HepG2 (cell line): Measurements from ENCODE around the gene SPNS1. TPM values are rescaled to one million over a fixed set of nuclear protein-coding genes. Genes with fewer than 3 reads are reported as not detected.

Experiments used
- ATAC-seq: fragments of 200-7000 bp; cut with Tn5 transposase; 3 replicates; pipeline ENCODE4 v1.9.1; 2020; ENCODE audit warnings: mild to moderate bottlenecking, moderate library complexity
- BruUV-seq: library from RNA; stranded (reverse); fragments of 400-500 nt; replicated peaks from 2 replicates; lab custom pipeline; 2021; lab: Mats Ljungman, UMichigan
- CTCF ChIA-PET: fragments of 300-600 bp; formaldehyde crosslinking; extraction: SDS; loops from one replicate; lab custom pipeline; 2021; ENCODE audit warnings: low total read pairs, inconsistent platforms, low intra/inter-chr PET ratio; lab: Yijun Ruan, JAX
- POLR2A ChIA-PET: fragments of 350-600 bp; sonication (Branson Sonifier 250); formaldehyde crosslinking; loops from one replicate; lab custom pipeline; 2020; ENCODE audit warnings: antibody characterized with exemption, inconsistent platforms; lab: Yijun Ruan, JAX
- DNase-seq: peaks from one replicate; pipeline ENCODE4 v3.0.0-alpha.2; 2015; ENCODE audit warnings: low spot score
- FAIRE-seq: peaks from 3 replicates; lab custom pipeline; 2011; peaks lifted over from hg19 to GRCh38; lab: Jason Lieb, UNC
- H2AFZ ChIP-seq: one replicate; pipeline ENCODE4 v1.6.1; 2011; ENCODE audit warnings: low read length, inconsistent platforms
- H3K27ac ChIP-seq: fragments of 300-600 bp; 3 replicates; pipeline ENCODE4 v1.8.0; 2011; ENCODE audit warnings: mixed run types, mild to moderate bottlenecking, mixed read lengths, low read length, inconsistent platforms; ENCODE audit not compliant: insufficient read depth; ENCODE audit errors: extremely low read length
- H3K27me3 ChIP-seq, 2 experiments: fragments of 200-600 bp in 1 of 2; 2 replicates in 1 of 2; 3 replicates in 1 of 2; pipeline versions ENCODE4 v1.6.0 to v1.8.0; 2011; ENCODE audit warnings: low read length in 2 of 2, mild to moderate bottlenecking in 2 of 2, moderate library complexity in 2 of 2, inconsistent platforms in 1 of 2; ENCODE audit not compliant: insufficient read depth in 2 of 2, control insufficient read depth in 1 of 2
- H3K36me3 ChIP-seq, 2 experiments: fragments of 200-600 bp in 1 of 2; replicated peaks in 1 of 2; 2 replicates in 1 of 2; 3 replicates in 1 of 2; pipeline versions ENCODE4 v1.5.1 to v1.8.0; 2011; ENCODE audit warnings: low read length in 2 of 2, inconsistent platforms in 1 of 2; ENCODE audit not compliant: insufficient read depth in 2 of 2, control insufficient read depth in 1 of 2
- H3K4me1 ChIP-seq: 2 replicates; pipeline ENCODE4 v1.5.1; 2012; ENCODE audit warnings: low read length, inconsistent platforms; ENCODE audit not compliant: insufficient read depth
- H3K4me2 ChIP-seq: 2 replicates; pipeline ENCODE4 v1.6.0; 2011; ENCODE audit warnings: low read depth, low read length, inconsistent platforms
- H3K4me3 ChIP-seq, 3 experiments: fragments of 200-600 bp in 1 of 3; sonication (generic), shearing (Covaris generic) in 1 of 3; replicated peaks in 1 of 3; 2 replicates each; pipeline ENCODE4 v1.5.1; 2011 to 2016; ENCODE audit warnings: low read length in 3 of 3, inconsistent platforms in 2 of 3, low read depth in 2 of 3, mild to moderate bottlenecking in 2 of 3, control low read depth in 1 of 3, mixed read lengths in 1 of 3; ENCODE audit not compliant: insufficient read depth in 1 of 3
- H3K79me2 ChIP-seq: one replicate; pipeline ENCODE4 v1.6.1; 2011; ENCODE audit warnings: low read length, inconsistent platforms; ENCODE audit not compliant: insufficient read depth
- H3K9ac ChIP-seq: 2 replicates; pipeline ENCODE4 v1.6.0; 2011; ENCODE audit warnings: mild to moderate bottlenecking, low read depth, low read length, inconsistent platforms; ENCODE audit not compliant: insufficient read depth
- H3K9me3 ChIP-seq: 2 replicates; pipeline ENCODE4 v1.5.1; 2012; ENCODE audit warnings: mild to moderate bottlenecking, low read length
- H4K20me1 ChIP-seq: 2 replicates; pipeline ENCODE4 v1.6.0; 2011; ENCODE audit warnings: inconsistent platforms, mild to moderate bottlenecking, low read length, moderate library complexity; ENCODE audit not compliant: insufficient read depth
- HDAC1 ChIP-seq: sonication (generic); formaldehyde crosslinking; IDR thresholded peaks from 2 replicates; pipeline ENCODE4 v1.5.1; 2020; ENCODE audit warnings: mild to moderate bottlenecking, missing genetic modification reagents
- NR2C2 ChIP-seq: sonication (generic); formaldehyde crosslinking; IDR thresholded peaks from 2 replicates; pipeline ENCODE4 v1.4.0; 2020; ENCODE audit warnings: missing genetic modification reagents, mild to moderate bottlenecking, moderate library complexity, borderline replicate concordance
- PRPF4 ChIP-seq: fragments of 200-400 bp; formaldehyde crosslinking; IDR thresholded peaks from 2 replicates; pipeline ENCODE4 v1.6.1; 2016; ENCODE audit warnings: low read length, low read depth; ENCODE audit not compliant: poor library complexity, severe bottlenecking
- SPEN ChIP-seq: sonication (generic); formaldehyde crosslinking; IDR thresholded peaks from 2 replicates; pipeline ENCODE4 v1.5.1; 2020; ENCODE audit warnings: low read depth, mild to moderate bottlenecking, missing genetic modification reagents
- ZMYM4 ChIP-seq: sonication (generic); formaldehyde crosslinking; IDR thresholded peaks from 2 replicates; pipeline ENCODE4 v1.8.1; 2023; ENCODE audit warnings: mild to moderate bottlenecking, missing genetic modification reagents
- ZNF121 ChIP-seq: sonication (generic); formaldehyde crosslinking; IDR thresholded peaks from 2 replicates; pipeline ENCODE4 v1.5.0; 2020; ENCODE audit warnings: mild to moderate bottlenecking, missing genetic modification reagents
- ZNF598 ChIP-seq: sonication (generic); formaldehyde crosslinking; IDR thresholded peaks from 2 replicates; pipeline ENCODE4 v1.5.1; 2020; ENCODE audit warnings: mild to moderate bottlenecking, missing genetic modification reagents, borderline replicate concordance
- ZNF816 ChIP-seq: sonication (generic); formaldehyde crosslinking; IDR thresholded peaks from 2 replicates; pipeline ENCODE4 v1.8.0; 2022; ENCODE audit warnings: missing genetic modification reagents, mild to moderate bottlenecking, borderline replicate concordance
- ZNF839 ChIP-seq: sonication (generic); formaldehyde crosslinking; IDR thresholded peaks from 2 replicates; pipeline ENCODE4 v1.4.0; 2020; ENCODE audit warnings: missing genetic modification reagents, mild to moderate bottlenecking, borderline replicate concordance
- WGBS: methylation state at CpG from one replicate; pipeline ENCODE4 v1.1.6; 2017; ENCODE audit warnings: low lambda C conversion rate; 5-methylcytosine and 5-hydroxymethylcytosine counted together
- in situ Hi-C: cut with HindIII; loops from 2 replicates; pipeline ENCODE4 v1.10.0; 2017; ENCODE audit warnings: low pct_unique_long_range_greater_than_20kb; ENCODE audit not compliant: extremely low pct_ligation_motif_present
- intact Hi-C: fragments of 100-400 bp; cut with micrococcal nuclease; formaldehyde crosslinking; loops from one replicate; pipeline ENCODE4 v1.10.0; 2022; ENCODE audit not compliant: unreplicated experiment
- polyA plus RNA-seq, 8 experiments: library from polyadenylated mRNA; depleted of rRNA in 3 of 8; stranded (reverse) in 7 of 8; unstranded in 1 of 8; fragments of >200 nt; fragmentation: Illumina TruSeq in 4 of 8; extraction: Trizol in 4 of 8; gene quantifications; 2 replicates each; pipeline versions ENCODE4 v1.2.1 to v1.2.3, GENCODE V29; 2011 to 2016; ENCODE audit warnings: low read depth in 4 of 8, missing spikeins in 1 of 8, mixed read lengths in 1 of 8; ENCODE audit not compliant: insufficient read depth in 1 of 8
- total RNA-seq, 5 experiments: library from RNA; depleted of rRNA; stranded (reverse); fragments of >200 nt; fragmentation: Illumina TruSeq; extraction: Trizol; gene quantifications; 2 replicates each; pipeline ENCODE4 v1.2.3, GENCODE V29; 2016; ENCODE audit warnings: low read depth in 1 of 5

Gene SPNS1
- total and polyA plus RNA-seq, 2 of the 13 experiments (the other 11 are each of a cell fraction or from before 2014, with no cell fraction given), result 25.6 to 38.8 TPM

GRCh38 chr16:29024278-29024677, 49.7 kb downstream of the SPNS1 start (continued):
- TF ChIP-seq ZNF839 (no peak), ZNF598 (CRISPR knock-in tag) (no peak), ZNF816 (no peak)

GRCh38 chr16:29025218-29025617, 50.6 kb downstream of the SPNS1 start:
- ChIA-PET POLR2A (no interaction called here), CTCF (no interaction called here)
- FAIRE-seq (no peak), DNase-seq (no peak), ATAC-seq (no peak)
- TF ChIP-seq NR2C2 (no peak), HDAC1 (CRISPR knock-in tag) (no peak), ZMYM4 (CRISPR knock-in tag) (no peak), PRPF4 (no peak)
- Histone ChIP-seq H3K9me3 (no peaks in the 10 kb centered on the region), H4K20me1 (no peaks in the 10 kb centered on the region), H3K4me1 (no peaks in the 10 kb centered on the region), H3K27ac (no peak overlapping the region), H3K4me3 (no peak overlapping the region), H3K4me2 (no peak overlapping the region), H3K9ac (no peak overlapping the region), H3K79me2 (no peaks in the 10 kb centered on the region), H2AFZ (no peak overlapping the region), H3K27me3 (peaks cover 7 to 33% of the 10 kb centered on the region in 2 experiments), H3K36me3 (no peaks in the 10 kb centered on the region)
- 18% methylated on average over 5 of the region's 5 CpGs for WGBS
- in situ Hi-C loops, result no loop called here
- no TSS peak for BruUV-seq
- intact Hi-C loops, result no loop called here

- Histone ChIP-seq H3K9me3 (no peaks in the 10 kb centered on the region), H3K9ac (no peak overlapping the region), H4K20me1 (no peaks in the 10 kb centered on the region)
- POLR2A ChIA-PET, result no interaction called here
- TF ChIP-seq SPEN (no peak), ZNF121 (CRISPR knock-in tag) (peak; percentile 42; the same call in 1 of the 2 replicates)
- TF ChIP-seq, all 625 proteins: peak for 1
- DNase-seq (no peak), FAIRE-seq (no peak), ATAC-seq (no peak)
- no peaks in the 10 kb centered on the region for H3K79me2 ChIP-seq
- CTCF ChIA-PET, result no interaction called here
- intact Hi-C loops (no loop called here), in situ Hi-C loops (no loop called here)
- H3K27ac ChIP-seq, result no peak overlapping the region
- no TSS peak for BruUV-seq
- no peak overlapping the region for H2AFZ ChIP-seq
- H3K36me3 ChIP-seq, result no peaks in the 10 kb centered on the region
- H3K4me2 ChIP-seq, result no peak overlapping the region
- 3% methylated on average over 4 of the region's 4 CpGs for WGBS
- H3K4me3 ChIP-seq, result no peak overlapping the region
- H3K4me1 ChIP-seq, result no peaks in the 10 kb centered on the region
- H3K27me3 ChIP-seq, result peaks cover 7 to 32% of the 10 kb centered on the region in 2 experiments
Measured at GRCh38 chr16:29025735-29026134, 51.2 kb downstream of the SPNS1 start.
